ENCODE data around the gene SHLD2.
"Not testable (repeated sequence)": the region's sequence is repeated elsewhere in the genome, so short reads cannot be mapped to it uniquely, and the experiment has no call there.

SHLD2 gene

GRCh38 chr10:87145598-87145997 lies 50.6 kb downstream of the SHLD2 start:
- not testable (repeated sequence) for DNase-seq (ENCODE audit: low read depth)

- not testable (repeated sequence) for DNase-seq (ENCODE audit: low read depth)
These were observed 54.1 kb downstream of the SHLD2 start for GRCh38 chr10:87149020-87149609.

- not testable (repeated sequence) for DNase-seq (ENCODE audit: low read depth)
These were observed 56.5 kb downstream of the SHLD2 start for GRCh38 chr10:87151516-87151915.

GRCh38 chr10:87156841-87157240 lies 61.8 kb downstream of the SHLD2 start:
- not testable (repeated sequence) for DNase-seq (ENCODE audit: low read depth)

- not testable (repeated sequence) for DNase-seq (ENCODE audit: low read depth)
These were observed 62.8 kb downstream of the SHLD2 start for GRCh38 chr10:87157821-87158220.

GRCh38 chr10:87162703-87163293 lies 67.8 kb downstream of the SHLD2 start:
- DNase-seq (ENCODE audit: low read depth) = not testable (repeated sequence)

GRCh38 chr10:87163414-87163813 lies 68.4 kb downstream of the SHLD2 start:
- not testable (repeated sequence) for DNase-seq (ENCODE audit: low read depth)

- DNase-seq (ENCODE audit: low read depth) = not testable (repeated sequence)
These were observed 74.9 kb downstream of the SHLD2 start for GRCh38 chr10:87169857-87170256.

- DNase-seq (ENCODE audit: low read depth) = not testable (repeated sequence)
These were observed 75.7 kb downstream of the SHLD2 start for GRCh38 chr10:87170705-87171104.

- DNase-seq (ENCODE audit: low read depth) = not testable (repeated sequence)
These were observed 76.7 kb downstream of the SHLD2 start for GRCh38 chr10:87171670-87172069.

GRCh38 chr10:87172178-87172577 lies 77.2 kb downstream of the SHLD2 start:
- not testable (repeated sequence) for DNase-seq (ENCODE audit: low read depth)

- not testable (repeated sequence) for DNase-seq (ENCODE audit: low read depth)
These were observed 82.6 kb downstream of the SHLD2 start for GRCh38 chr10:87177587-87177986.

GRCh38 chr10:87184421-87184820 lies 89.4 kb downstream of the SHLD2 start:
- DNase-seq (ENCODE audit: low read depth) = not testable (repeated sequence)

GRCh38 chr10:87186016-87186415 lies 91.0 kb downstream of the SHLD2 start:
- not testable (repeated sequence) for DNase-seq (ENCODE audit: low read depth)

GRCh38 chr10:87187573-87187972 lies 92.6 kb downstream of the SHLD2 start:
- not testable (repeated sequence) for DNase-seq (ENCODE audit: low read depth)

GRCh38 chr10:87191841-87192240 lies 96.8 kb downstream of the SHLD2 start:
- not testable (repeated sequence) for DNase-seq (ENCODE audit: low read depth)

- DNase-seq (ENCODE audit: low read depth) = not testable (repeated sequence)
These were observed 105.9 kb downstream of the SHLD2 start for GRCh38 chr10:87200924-87201323.

GRCh38 chr10:87204801-87205200 lies 109.8 kb downstream of the SHLD2 start:
- DNase-seq (ENCODE audit: low read depth) = not testable (repeated sequence)

- not testable (repeated sequence) for DNase-seq (ENCODE audit: low read depth)
These were observed 111.9 kb downstream of the SHLD2 start for GRCh38 chr10:87206922-87207321.

- DNase-seq (ENCODE audit: low read depth) = not testable (repeated sequence)
These were observed 115.3 kb downstream of the SHLD2 start for GRCh38 chr10:87210309-87210708.

- DNase-seq (ENCODE audit: low read depth) = not testable (repeated sequence)
These were observed 116.8 kb downstream of the SHLD2 start for GRCh38 chr10:87211848-87212247.

GRCh38 chr10:87213150-87213765 lies 118.3 kb downstream of the SHLD2 start:
- not testable (repeated sequence) for DNase-seq (ENCODE audit: low read depth)

GRCh38 chr10:87213806-87214205 lies 118.8 kb downstream of the SHLD2 start:
- DNase-seq (ENCODE audit: low read depth) = not testable (repeated sequence)
